ENCODE measurements around the gene OR4K5.
"Not testable (repeated sequence)": the region's sequence is repeated elsewhere in the genome, so short reads cannot be mapped to it uniquely, and the experiment has no call there.

The OR4K5 gene, protein sequence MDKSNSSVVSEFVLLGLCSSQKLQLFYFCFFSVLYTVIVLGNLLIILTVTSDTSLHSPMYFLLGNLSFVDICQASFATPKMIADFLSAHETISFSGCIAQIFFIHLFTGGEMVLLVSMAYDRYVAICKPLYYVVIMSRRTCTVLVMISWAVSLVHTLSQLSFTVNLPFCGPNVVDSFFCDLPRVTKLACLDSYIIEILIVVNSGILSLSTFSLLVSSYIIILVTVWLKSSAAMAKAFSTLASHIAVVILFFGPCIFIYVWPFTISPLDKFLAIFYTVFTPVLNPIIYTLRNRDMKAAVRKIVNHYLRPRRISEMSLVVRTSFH

GRCh38 chr14:19920021-19920657 is at the start of gene OR4K5:
OR4K5 (plus strand) TSS chr14:19920607; CDS start chr14:19920607, 0 bp downstream.
- no peak for DNase-seq (ENCODE audit: low spot score)

DNA sequence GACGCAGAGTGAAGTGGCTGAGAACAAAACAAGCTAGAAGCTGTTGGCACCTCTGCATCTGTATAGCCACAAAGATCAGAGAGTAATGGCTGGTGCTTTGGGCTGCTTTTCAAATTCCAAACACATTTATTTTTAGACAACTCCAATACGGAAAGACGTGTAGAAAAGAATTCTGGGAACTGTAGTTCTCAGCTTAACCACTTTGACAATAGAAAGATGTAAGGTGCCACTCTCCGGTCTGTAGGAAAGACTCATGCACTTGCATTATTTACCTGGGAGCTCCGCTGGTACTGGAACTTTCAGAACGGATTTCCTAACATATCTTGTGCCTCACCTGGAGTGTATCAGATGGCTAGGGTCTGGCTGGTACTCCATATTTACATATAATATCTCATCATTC is 47.2 kb upstream of the OR4K5 start:
- no peak for DNase-seq (ENCODE audit: low spot score)

DNA sequence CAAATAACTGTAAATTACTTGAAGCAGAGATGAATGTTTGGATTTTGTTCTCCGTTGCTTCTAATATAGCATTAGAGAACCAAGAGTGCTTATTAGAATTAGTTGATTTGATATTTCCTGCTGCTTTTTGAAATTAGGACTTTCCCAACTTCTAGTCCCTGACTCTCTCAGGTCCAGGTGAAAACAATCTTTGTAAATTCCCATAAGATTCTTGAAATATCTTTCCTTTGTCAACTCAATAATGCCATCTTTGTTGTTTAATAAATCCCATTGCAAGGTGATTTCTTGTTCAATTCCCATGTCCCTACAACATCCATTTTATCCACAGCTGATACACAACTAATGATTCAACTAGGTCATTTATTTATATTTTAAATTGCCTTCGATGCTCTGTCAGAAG is 45.6 kb upstream of the OR4K5 start, which contains the start of gene OR4K2:
Gene OR4K2 (plus strand): TSS at position 301 of the 400 bp plus-strand sequence. CDS start 1,126 bp downstream, outside the sequence.
- no peak for DNase-seq (ENCODE audit: low spot score)

GRCh38 chr14:19878029-19878642 is 42.3 kb upstream of the OR4K5 start:
- no peak for DNase-seq (ENCODE audit: low spot score)

DNA sequence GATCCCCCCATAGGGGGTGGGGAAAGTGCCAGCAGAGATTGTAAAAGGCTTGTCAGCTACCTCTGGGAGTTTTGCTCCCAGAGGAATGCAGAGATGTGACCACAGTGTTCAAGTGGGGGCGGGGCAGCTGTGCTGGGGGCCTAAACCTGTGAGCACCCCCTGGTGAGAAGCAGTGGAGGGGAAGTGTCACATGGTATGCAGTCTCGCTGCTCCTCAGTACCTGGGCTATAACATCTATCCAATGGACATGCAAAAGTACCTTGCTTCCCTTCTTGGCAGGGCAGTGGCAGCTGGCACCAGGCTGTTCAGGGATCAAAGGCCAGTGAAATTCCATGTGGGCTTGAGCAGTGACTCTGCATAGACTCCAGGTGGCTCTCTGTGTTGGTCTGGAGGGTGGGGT is 25.1 kb upstream of the OR4K5 start:
- no peak for DNase-seq (ENCODE audit: low spot score)

GRCh38 chr14:19900999-19901398 is 19.4 kb upstream of the OR4K5 start:
- no peak for DNase-seq (ENCODE audit: low spot score)

- no peak for DNase-seq (ENCODE audit: low spot score)
These were observed 18.0 kb upstream of the OR4K5 start for GRCh38 chr14:19902409-19902808.

DNA sequence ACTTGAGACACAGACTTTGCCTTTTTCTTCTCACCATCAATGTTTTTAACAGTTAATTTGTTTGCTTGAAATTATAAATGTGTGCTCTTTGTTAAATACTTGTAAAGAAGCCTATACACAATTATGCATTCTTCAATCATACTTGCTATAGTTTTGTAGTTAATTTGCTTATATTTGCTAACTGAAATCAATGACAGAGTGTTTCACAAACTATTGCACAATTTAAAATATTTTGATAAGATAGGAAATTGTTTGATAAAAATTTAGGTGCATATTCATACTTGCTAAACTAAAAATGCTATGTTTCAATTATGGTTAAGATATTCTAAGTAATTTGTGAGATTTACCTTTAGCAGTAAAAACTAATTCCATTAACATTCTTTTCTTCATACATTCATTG is 13.7 kb upstream of the OR4K5 start:
- DNase-seq (ENCODE audit: low spot score): no peak

DNA sequence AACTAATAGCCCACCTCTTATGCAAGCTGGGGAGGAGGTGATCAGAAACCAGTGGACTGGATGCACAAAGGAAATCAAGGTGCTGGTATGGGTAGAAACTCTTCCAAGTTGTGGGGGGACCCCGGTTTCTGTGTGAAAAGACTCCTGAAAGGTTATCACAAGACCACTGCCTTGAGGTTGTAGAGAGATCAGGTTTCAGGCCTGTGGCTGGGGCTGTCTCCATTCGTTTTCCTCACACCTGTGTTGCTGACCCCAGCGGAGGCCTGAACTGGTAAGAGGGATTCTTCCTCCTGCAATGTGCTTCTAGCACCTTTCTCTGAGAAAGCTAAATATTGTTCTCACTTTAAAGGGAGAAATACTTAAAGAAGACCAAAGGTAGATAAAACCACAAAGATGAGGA is 9.3 kb upstream of the OR4K5 start:
- DNase-seq (ENCODE audit: low spot score): no peak

DNA sequence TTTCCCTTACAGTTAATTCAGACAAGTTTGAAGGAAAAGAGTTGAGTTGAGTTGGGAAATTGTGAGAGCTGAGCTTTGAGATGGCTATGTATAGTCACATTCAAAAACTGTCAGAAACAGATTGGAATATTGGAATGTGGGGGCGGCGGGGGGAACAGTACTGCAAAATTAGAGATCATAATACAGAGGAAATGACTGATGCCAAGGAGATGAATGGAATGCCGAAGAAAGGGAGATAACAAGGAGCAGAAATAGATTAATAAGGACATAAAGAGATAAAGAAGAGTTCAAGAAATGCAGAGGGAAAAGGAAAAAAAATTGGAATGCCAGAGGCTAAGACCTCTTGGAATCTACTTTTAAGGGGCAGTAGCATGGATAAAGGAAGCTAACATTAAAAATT is 3.2 kb upstream of the OR4K5 start:
- no peak for DNase-seq (ENCODE audit: low spot score)

DNA sequence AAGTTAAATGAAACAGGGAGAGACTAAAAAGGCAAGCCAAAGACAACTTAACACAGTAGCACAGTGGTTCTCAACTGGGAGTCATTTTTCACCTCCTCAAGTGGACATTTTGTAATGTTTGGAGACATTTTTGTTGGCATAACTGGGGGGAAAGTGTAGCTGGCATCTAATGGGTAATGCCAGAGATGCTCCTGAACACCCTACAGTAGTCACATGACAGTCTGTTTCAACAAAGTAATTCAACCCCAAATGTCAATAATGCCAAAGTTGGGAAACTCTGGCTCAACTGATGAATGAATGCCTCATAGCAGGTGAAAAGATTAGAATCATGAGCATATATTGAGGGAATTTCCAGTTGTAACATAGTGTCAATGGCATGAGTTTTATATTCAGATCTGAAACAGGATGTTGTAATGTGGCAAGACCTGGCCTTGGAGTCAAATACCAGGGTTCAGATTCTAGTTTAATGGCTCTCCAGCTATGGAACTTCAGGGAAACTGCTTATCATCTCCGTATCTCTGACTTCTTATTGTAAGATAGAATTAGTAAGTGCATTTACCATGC is 2.4 kb upstream of the OR4K5 start:
- DNase-seq (ENCODE audit: low spot score): no peak

GRCh38 chr14:19918553-19919264 is 1.7 kb upstream of the OR4K5 start:
- DNase-seq (ENCODE audit: low spot score): no peak

GRCh38 chr14:19930617-19931016 is 10.2 kb downstream of the OR4K5 start, which contains the start of gene OR4K1:
OR4K1 (plus strand) TSS chr14:19930917; CDS start chr14:19935667, 4,750 bp downstream.
- DNase-seq (ENCODE audit: low spot score): no peak

GRCh38 chr14:19941668-19942067 is 21.3 kb downstream of the OR4K5 start:
- no peak for DNase-seq (ENCODE audit: low spot score)

DNA sequence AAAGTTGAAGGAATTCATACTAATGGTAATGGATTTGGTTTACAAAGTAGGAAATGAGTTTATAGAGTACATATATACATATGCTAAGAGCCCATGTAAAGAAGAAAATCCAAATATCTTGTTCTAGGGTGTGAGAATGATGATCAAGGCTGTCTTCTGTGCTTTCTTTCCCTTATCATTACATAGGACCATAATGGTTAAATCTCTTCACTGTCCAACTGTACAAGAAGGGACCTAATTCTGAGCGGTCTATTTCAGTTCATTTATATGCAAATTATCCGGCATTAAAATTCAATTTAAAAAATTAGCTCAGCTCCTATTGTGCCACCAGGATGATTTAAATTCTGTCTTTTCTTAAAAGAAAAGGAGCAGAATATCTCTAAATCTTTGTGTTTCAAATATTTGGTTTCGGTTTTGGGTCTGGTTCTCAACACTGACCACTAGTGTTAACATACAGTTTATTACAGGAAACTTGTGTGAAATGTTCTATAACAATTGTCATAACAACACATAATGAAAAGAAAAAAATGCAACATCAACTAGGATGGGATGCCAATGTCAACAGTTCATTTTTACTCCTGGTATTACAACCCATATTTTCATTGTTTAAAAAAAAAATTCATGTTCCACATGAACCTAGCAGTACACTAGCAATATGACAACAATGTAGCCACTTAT is 27.1 kb downstream of the OR4K5 start:
- no peak for DNase-seq (ENCODE audit: low spot score)

- DNase-seq (ENCODE audit: low spot score): no peak
These were observed 28.8 kb downstream of the OR4K5 start for GRCh38 chr14:19949218-19949617.

DNA sequence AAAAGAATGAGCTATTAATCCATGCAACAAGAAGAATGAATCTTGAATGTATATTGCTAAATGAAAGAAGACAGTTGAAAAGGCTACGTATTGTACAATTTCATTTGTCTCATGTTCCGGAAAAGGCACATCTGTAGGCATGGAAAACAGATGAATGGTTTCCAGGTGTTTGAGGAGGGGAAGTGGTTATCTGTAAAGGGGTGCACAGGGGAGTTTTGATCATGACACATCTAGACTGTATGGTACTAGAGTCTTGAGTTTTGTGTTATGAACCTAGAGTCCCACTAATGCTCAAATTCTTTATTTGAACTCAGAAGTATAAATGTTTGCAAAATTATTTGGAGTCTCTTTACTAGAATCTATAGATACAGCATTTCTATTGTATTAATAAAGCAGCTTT is 49.3 kb downstream of the OR4K5 start:
- DNase-seq (ENCODE audit: low spot score): not testable (repeated sequence)
